C4-2B (cell line): ENCODE measurements around the gene PLA2G4D.

Source experiments
- ZFX ChIP-seq: fragments of 450-650 bp; IDR thresholded peaks from 2 replicates; pipeline ENCODE4 v1.6.1; 2017
- TF ChIP-seq, protein P1 (sequence below): fragments of 450-650 bp; conservative IDR thresholded peaks from 2 replicates; pipeline ENCODE4 v1.5.1; 2017; ENCODE audit warnings: mild to moderate bottlenecking

DNA sequence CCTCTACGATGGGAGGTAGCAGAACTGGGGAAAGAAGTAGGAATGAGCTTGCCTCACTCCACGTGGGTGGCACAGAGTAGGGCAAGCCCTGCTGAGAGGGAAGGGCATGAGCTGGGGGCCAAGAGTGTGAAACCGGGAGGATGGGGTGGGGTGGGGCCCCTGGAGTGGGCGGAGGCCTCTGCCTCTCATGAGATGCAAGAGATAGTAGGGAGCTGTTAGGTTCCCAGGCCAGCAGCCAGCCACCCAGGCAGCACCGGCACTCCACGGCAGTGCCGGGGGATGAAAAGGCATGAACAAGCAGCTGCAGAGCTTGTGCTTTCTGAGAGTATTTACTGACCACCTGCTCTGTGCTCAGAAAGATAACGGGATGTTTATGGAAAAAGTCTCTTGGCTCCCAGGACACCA, 49.1 kb downstream of the PLA2G4D start:
- TF ChIP-seq, protein P1, sequence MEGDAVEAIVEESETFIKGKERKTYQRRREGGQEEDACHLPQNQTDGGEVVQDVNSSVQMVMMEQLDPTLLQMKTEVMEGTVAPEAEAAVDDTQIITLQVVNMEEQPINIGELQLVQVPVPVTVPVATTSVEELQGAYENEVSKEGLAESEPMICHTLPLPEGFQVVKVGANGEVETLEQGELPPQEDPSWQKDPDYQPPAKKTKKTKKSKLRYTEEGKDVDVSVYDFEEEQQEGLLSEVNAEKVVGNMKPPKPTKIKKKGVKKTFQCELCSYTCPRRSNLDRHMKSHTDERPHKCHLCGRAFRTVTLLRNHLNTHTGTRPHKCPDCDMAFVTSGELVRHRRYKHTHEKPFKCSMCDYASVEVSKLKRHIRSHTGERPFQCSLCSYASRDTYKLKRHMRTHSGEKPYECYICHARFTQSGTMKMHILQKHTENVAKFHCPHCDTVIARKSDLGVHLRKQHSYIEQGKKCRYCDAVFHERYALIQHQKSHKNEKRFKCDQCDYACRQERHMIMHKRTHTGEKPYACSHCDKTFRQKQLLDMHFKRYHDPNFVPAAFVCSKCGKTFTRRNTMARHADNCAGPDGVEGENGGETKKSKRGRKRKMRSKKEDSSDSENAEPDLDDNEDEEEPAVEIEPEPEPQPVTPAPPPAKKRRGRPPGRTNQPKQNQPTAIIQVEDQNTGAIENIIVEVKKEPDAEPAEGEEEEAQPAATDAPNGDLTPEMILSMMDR = no peak
- no peak for TF ChIP-seq ZFX
